IMR-90 (cell line): ENCODE results near the gene IL11RA. TPM values are rescaled to one million over a fixed set of nuclear protein-coding genes. Genes with fewer than 3 reads are reported as not detected.
A peak's percentile ranks its signal among the peaks of the same experiment; 100 is the strongest.

ENCODE experiments used
- ATAC-seq: fragments of 200-7000 bp; cut with Tn5 transposase; 2 replicates; pipeline ENCODE4 v1.9.1; 2020; ENCODE audit warnings: low read depth, mild to moderate bottlenecking, moderate library complexity
- BruUV-seq: library from RNA; stranded (reverse); fragments of 400-500 nt; replicated peaks from 2 replicates; lab custom pipeline; 2021; lab: Mats Ljungman, UMichigan
- CTCF ChIA-PET: fragments of 300-600 bp; formaldehyde crosslinking; extraction: SDS; loops from one replicate; lab custom pipeline; 2021; ENCODE audit warnings: antibody characterized with exemption; lab: Yijun Ruan, JAX
- POLR2A ChIA-PET: fragments of 300-600 bp; sonication (Branson Sonifier 250); formaldehyde crosslinking; loops from one replicate; lab custom pipeline; 2022; ENCODE audit warnings: antibody characterized with exemption; ENCODE audit not compliant: unreplicated experiment; lab: Charles Lee
- DNase-seq: peaks from one replicate; pipeline ENCODE4 v3.0.0; 2013
- H2AFZ ChIP-seq: replicated peaks from 2 replicates; pipeline ENCODE3; 2013; ENCODE audit warnings: low read length, mild to moderate bottlenecking; ENCODE audit not compliant: poor library complexity
- H2AK5ac ChIP-seq: 2 replicates; pipeline ENCODE4 v1.6.1; 2013; ENCODE audit warnings: low read depth, low read length, inconsistent platforms
- H2AK9ac ChIP-seq: replicated peaks from 2 replicates; pipeline ENCODE3; 2013; ENCODE audit warnings: mild to moderate bottlenecking, low read depth, low read length, moderate library complexity; ENCODE audit not compliant: poor library complexity
- H2BK120ac ChIP-seq: 2 replicates; pipeline ENCODE4 v1.6.1; 2013; ENCODE audit warnings: low read depth, low read length, inconsistent platforms
- H2BK15ac ChIP-seq: 3 replicates; pipeline ENCODE4 v1.6.1; 2013; ENCODE audit warnings: low read depth, low read length, inconsistent platforms
- H2BK20ac ChIP-seq: 2 replicates; pipeline ENCODE4 v1.6.1; 2013; ENCODE audit warnings: low read depth, mild to moderate bottlenecking, inconsistent platforms, low read length, moderate library complexity
- H2BK5ac ChIP-seq: 2 replicates; pipeline ENCODE4 v1.6.1; 2013; ENCODE audit warnings: mild to moderate bottlenecking, low read depth, low read length, inconsistent platforms; ENCODE audit not compliant: poor library complexity, severe bottlenecking
- H3K14ac ChIP-seq: replicated peaks from 2 replicates; pipeline ENCODE4 v1.6.1; 2013; ENCODE audit warnings: low read depth, low read length, inconsistent platforms
- H3K18ac ChIP-seq: 2 replicates; pipeline ENCODE4 v1.6.1; 2013; ENCODE audit warnings: low read depth, low read length, control low read depth
- H3K23ac ChIP-seq: 2 replicates; pipeline ENCODE4 v1.6.1; 2013; ENCODE audit warnings: low read depth, low read length, inconsistent platforms
- H3K27ac ChIP-seq: 2 replicates; pipeline ENCODE4 v1.5.1; 2013; ENCODE audit warnings: mild to moderate bottlenecking, control low read depth, low read length; ENCODE audit not compliant: insufficient read depth
- H3K27me3 ChIP-seq: 2 replicates; pipeline ENCODE4 v1.6.1; 2013; ENCODE audit warnings: low read length; ENCODE audit not compliant: control insufficient read depth, insufficient read depth
- H3K36me3 ChIP-seq: 2 replicates; pipeline ENCODE4 v1.6.1; 2013; ENCODE audit warnings: low read length, mixed read lengths; ENCODE audit not compliant: control insufficient read depth, insufficient read depth
- H3K4ac ChIP-seq: 2 replicates; pipeline ENCODE4 v1.6.1; 2013; ENCODE audit warnings: low read depth, low read length, inconsistent platforms
- H3K4me1 ChIP-seq: 2 replicates; pipeline ENCODE4 v1.6.1; 2013; ENCODE audit warnings: low read length, mixed read lengths; ENCODE audit not compliant: control insufficient read depth, insufficient read depth
- H3K4me2 ChIP-seq: 2 replicates; pipeline ENCODE4 v1.6.1; 2013; ENCODE audit warnings: low read depth, mild to moderate bottlenecking, control low read depth, low read length, moderate library complexity
- H3K4me3 ChIP-seq: 2 replicates; pipeline ENCODE4 v1.5.1; 2013; ENCODE audit warnings: low read depth, mild to moderate bottlenecking, control low read depth, low read length, moderate library complexity; ENCODE audit not compliant: insufficient read depth
- H3K56ac ChIP-seq: 2 replicates; pipeline ENCODE4 v1.6.1; 2013; ENCODE audit warnings: low read length, inconsistent platforms; ENCODE audit not compliant: insufficient read depth; ENCODE audit errors: extremely low read depth
- H3K79me1 ChIP-seq, 2 experiments: 2 replicates each; pipeline ENCODE4 v1.6.1; 2013; ENCODE audit warnings: low read length in 2 of 2, inconsistent platforms in 1 of 2, low read depth in 1 of 2
- H3K9ac ChIP-seq: 2 replicates; pipeline ENCODE4 v1.6.1; 2013; ENCODE audit warnings: low read depth, low read length, control low read depth
- H3K9me1 ChIP-seq: 2 replicates; pipeline ENCODE4 v1.6.1; 2013; ENCODE audit warnings: low read length, inconsistent platforms; ENCODE audit not compliant: insufficient read depth
- H3K9me3 ChIP-seq: 2 replicates; pipeline ENCODE4 v1.6.1; 2013; ENCODE audit warnings: low read length; ENCODE audit not compliant: control insufficient read depth, insufficient read depth
- H4K20me1 ChIP-seq: 2 replicates; pipeline ENCODE4 v1.6.1; 2013; ENCODE audit warnings: low read length, inconsistent platforms; ENCODE audit not compliant: insufficient read depth
- H4K5ac ChIP-seq: 2 replicates; pipeline ENCODE4 v1.6.1; 2013; ENCODE audit warnings: mild to moderate bottlenecking, low read depth, low read length, control low read depth
- H4K8ac ChIP-seq, 2 experiments: 2 replicates each; pipeline ENCODE4 v1.6.1; 2013; ENCODE audit warnings: low read depth in 2 of 2, low read length in 2 of 2, control low read depth in 1 of 2, inconsistent platforms in 1 of 2
- H4K91ac ChIP-seq: 2 replicates; pipeline ENCODE4 v1.6.1; 2013; ENCODE audit warnings: low read depth, low read length, inconsistent platforms; ENCODE audit not compliant: insufficient read depth
- BHLHE40 ChIP-seq: fragments of 150-350 bp; IDR thresholded peaks from 2 replicates; pipeline ENCODE4 v1.6.1; 2016; ENCODE audit warnings: mild to moderate bottlenecking, low read depth, low read length
- CHD1 ChIP-seq: IDR thresholded peaks from 2 replicates; pipeline ENCODE4 v1.6.1; 2012; ENCODE audit warnings: low read depth, low read length, improper control_type of control experiment
- CTCF ChIP-seq: conservative IDR thresholded peaks from 2 replicates; pipeline ENCODE4 v1.5.1; 2012; ENCODE audit warnings: mild to moderate bottlenecking, low read depth, low read length, improper control_type of control experiment
- ELK1 ChIP-seq: fragments of 150-350 bp; IDR thresholded peaks from 2 replicates; pipeline ENCODE4 v1.6.1; 2016; ENCODE audit warnings: low read depth, mild to moderate bottlenecking, low read length, moderate library complexity, borderline replicate concordance
- MAZ ChIP-seq: IDR thresholded peaks from 2 replicates; pipeline ENCODE4 v1.6.1; 2012; ENCODE audit warnings: low read depth, mild to moderate bottlenecking, low read length, improper control_type of control experiment, moderate library complexity, borderline replicate concordance
- MXI1 ChIP-seq: IDR thresholded peaks from 2 replicates; pipeline ENCODE4 v1.6.1; 2012; ENCODE audit warnings: low read depth, mild to moderate bottlenecking, low read length, moderate library complexity, borderline replicate concordance
- POLR2A ChIP-seq: IDR thresholded peaks from 2 replicates; pipeline ENCODE4 v1.6.1; 2012; ENCODE audit warnings: mild to moderate bottlenecking, low read depth, low read length
- USF2 ChIP-seq: fragments of 150-350 bp; IDR thresholded peaks from 2 replicates; pipeline ENCODE4 v1.6.1; 2017; ENCODE audit warnings: mild to moderate bottlenecking, antibody characterized with exemption, low read length, low read depth
- WGBS, 2 experiments: methylation state at CpG; one replicate each; pipeline versions ENCODE4 v1.1.5 to v1.1.7; 2013; ENCODE audit warnings: missing lambda C conversion rate in 2 of 2; ENCODE audit not compliant: insufficient read length in 1 of 2; ENCODE audit errors: extremely low coverage in 2 of 2; 5-methylcytosine and 5-hydroxymethylcytosine counted together
- dilution Hi-C: fragments of 300-500 bp; cut with HindIII; formaldehyde crosslinking; loops from one replicate; pipeline ENCODE4 v1.14.3; 2018; ENCODE audit warnings: low sequenced_read_pairs; ENCODE audit not compliant: unreplicated experiment
- in situ Hi-C: fragments of 300-500 bp; cut with MboI; formaldehyde crosslinking; loops from 3 replicates; pipeline ENCODE4 v1.14.3; 2019; ENCODE audit warnings: low sequenced_read_pairs, inconsistent platforms, mixed read lengths
- intact Hi-C: fragments of 100-400 bp; cut with micrococcal nuclease; formaldehyde crosslinking; loops from 2 replicates; pipeline ENCODE4 v1.10.0; 2022
- polyA plus RNA-seq, 3 experiments: library from polyadenylated mRNA; depleted of rRNA; stranded (reverse); fragments of >200 nt; gene quantifications; 2 replicates each; pipeline ENCODE4 v1.2.3, GENCODE V29; 2012; ENCODE audit warnings: low replicate concordance in 1 of 3
- total RNA-seq: library from RNA; depleted of rRNA; stranded (reverse); fragments of >200 nt; gene quantifications from 2 replicates; pipeline ENCODE4 v1.2.3, GENCODE V29; 2012

The IL11RA gene
- total and polyA plus RNA-seq, 2 of the 4 experiments (the other 2 are of a cell fraction) = 8.2 to 15.9 TPM

- peaks cover 9% of the 10 kb centered on the region; the same call in 1 of the 2 replicates for H4K20me1 ChIP-seq
- H3K9ac ChIP-seq = peak within 1 kb of the TSS; percentile 77
- DNase-seq = peak; percentile 89
- peaks cover 13% of the 10 kb centered on the region; the same call in 1 of the 2 replicates for H3K9me1 ChIP-seq
- ChIA-PET CTCF (no interaction called here), POLR2A (interaction anchor here (0.8 to 2.0 kb wide), 2 partner anchors 9 to 16 kb away, joined by 5 to 10 read pairs; partner anchors contain the start of gene GALT)
- H4K8ac ChIP-seq = peak within 1 kb of the TSS; percentile 96 to 99
- H2BK20ac ChIP-seq = peak within 1 kb of the TSS; percentile 59
- ATAC-seq = peak; percentile 97
- WGBS, 2 experiments = 0% methylated on average over 42 of the region's 74 CpGs; no CpG with 5 or more reads in 1 of the 2 experiments
- H3K27me3 ChIP-seq = no peaks in the 10 kb centered on the region
- 0 out of 2 replicates have a peak within 1 kb of the TSS, but pooled peaks have one; percentile 27 for H3K56ac ChIP-seq
- peak within 1 kb of the TSS; percentile 91 for H3K14ac ChIP-seq
- H2AFZ ChIP-seq = peak within 1 kb of the TSS; percentile 97
- H2BK15ac ChIP-seq = peak within 1 kb of the TSS; percentile 53; the same call in 1 of the 3 replicates
- H3K27ac ChIP-seq = peak within 1 kb of the TSS; percentile 82
- intact Hi-C loops = loop anchor here (2.0 kb wide), 1 partner anchor 65 kb away; no protein-coding TSS in a partner anchor
- peak within 1 kb of the TSS; percentile 81 for H2BK120ac ChIP-seq
- peak within 1 kb of the TSS; percentile 90 for H3K4ac ChIP-seq
- in situ Hi-C loops = no loop called here
- TF ChIP-seq MXI1 (peak; percentile 81; the same call in 1 of the 2 replicates), CTCF (no peak), CHD1 (peak; percentile 89; the same call in 1 of the 2 replicates), BHLHE40 (peak; percentile 91), ELK1 (no peak), MAZ (peak; percentile 85), USF2 (peak; percentile 74), POLR2A (no peak)
- peaks cover 13 to 36% of the 10 kb centered on the region in 2 experiments for H3K79me1 ChIP-seq
- H3K23ac ChIP-seq = peak within 1 kb of the TSS; percentile 97
- peak within 1 kb of the TSS; percentile 98 for H3K4me2 ChIP-seq
- peaks cover 6% of the 10 kb centered on the region for H3K36me3 ChIP-seq
- peak within 1 kb of the TSS; percentile 93 for H4K5ac ChIP-seq
- peak within 1 kb of the TSS; percentile 84 for H3K4me3 ChIP-seq
- TSS peak; percentile 31 for BruUV-seq
- peak within 1 kb of the TSS; percentile 96 for H2AK5ac ChIP-seq
- peak within 1 kb of the TSS; percentile 71 for H2BK5ac ChIP-seq
- H4K91ac ChIP-seq = peak within 1 kb of the TSS; percentile 85
- peak within 1 kb of the TSS; percentile 89 for H2AK9ac ChIP-seq
- dilution Hi-C loops = no loop called here
- peak within 1 kb of the TSS; percentile 79 for H3K18ac ChIP-seq
- peaks cover 4% of the 10 kb centered on the region for H3K4me1 ChIP-seq
- H3K9me3 ChIP-seq = no peaks in the 10 kb centered on the region
Observed at GRCh38 chr9:34637356-34638137, 14.4 kb upstream of the IL11RA start, which contains the start of gene SIGMAR1. SIGMAR1 (minus strand) TSS chr9:34637787; CDS start chr9:34637697, 90 bp downstream.
